ENCODE data around the gene ROCK2. TPM values are rescaled to one million over a fixed set of nuclear protein-coding genes. Genes with fewer than 3 reads are reported as not detected.

ROCK2 gene
- total and polyA plus RNA-seq, 2 donors (not counting 1 experiment from before 2014, with no cell fraction given) = 32.0 to 58.1 TPM

DNA sequence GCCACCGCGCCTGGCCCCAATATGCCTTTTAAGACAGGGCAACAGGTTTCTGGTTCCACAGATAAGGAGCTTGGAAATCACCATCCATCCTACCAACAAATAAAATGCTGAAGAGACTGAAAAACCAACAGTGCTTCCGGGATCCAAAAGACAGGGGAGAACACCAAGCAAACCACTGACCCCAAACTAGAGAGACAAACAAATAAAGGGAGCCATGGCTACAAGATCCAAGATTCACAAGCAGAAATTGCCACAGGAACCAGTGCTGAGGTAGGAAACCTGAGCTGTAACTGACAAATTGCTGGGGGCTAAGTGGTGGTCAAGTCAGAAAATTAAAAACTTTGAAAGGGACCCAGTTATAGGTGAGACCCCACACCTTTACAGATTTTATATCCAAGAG lies 76.5 kb downstream of the ROCK2 start:
- H3K9ac ChIP-seq (ENCODE audit: insufficient read depth, low read length) = no peak overlapping the region
- TF ChIP-seq CTCF (conservative IDR thresholded peaks at IDR 0.05 in 1 of 2, IDR thresholded peaks at IDR 0.05 in 1 of 2; ENCODE audit: low read depth in 1 of 2, low read length in 2 of 2) = no peak
- TF ChIP-seq EZH2 (IDR thresholded peaks at IDR 0.05; ENCODE audit: low read length, missing control alignments) = no peak
- no peak overlapping the region for H2AFZ ChIP-seq (ENCODE audit: low read length)
- peaks cover 2% of the 10 kb centered on the region for H3K36me3 ChIP-seq (ENCODE audit: control insufficient read depth, insufficient read depth, low read length)
- no peak overlapping the region for H3K4me2 ChIP-seq (ENCODE audit: extremely low read depth, insufficient read depth, low read length)
- peaks cover 14% of the 10 kb centered on the region for H3K79me2 ChIP-seq (ENCODE audit: control insufficient read depth, insufficient read depth, low read length)
- H3K9me3 ChIP-seq (ENCODE audit: control insufficient read depth, insufficient read depth, low read depth, low read length) = no peaks in the 10 kb centered on the region
- H3K4me1 ChIP-seq (ENCODE audit: control insufficient read depth, extremely low read depth, insufficient read depth, low read length) = no peaks in the 10 kb centered on the region
- H3K27ac ChIP-seq (ENCODE audit: insufficient read depth, low read length) = no peak overlapping the region
- no peaks in the 10 kb centered on the region for H3K27me3 ChIP-seq (ENCODE audit: control insufficient read depth, insufficient read depth, low read length)
- no peak for DNase-seq (ENCODE audit: low read depth in 2 of 2)
- no peaks in the 10 kb centered on the region for H4K20me1 ChIP-seq (ENCODE audit: control insufficient read depth, extremely low read depth, insufficient read depth, low read length)
- no peak overlapping the region for H3K4me3 ChIP-seq (replicated peaks in 1 of 4; ENCODE audit: control extremely low read depth in 1 of 4, insufficient read depth in 1 of 4, low read depth in 3 of 4, low read length in 4 of 4)

DNA sequence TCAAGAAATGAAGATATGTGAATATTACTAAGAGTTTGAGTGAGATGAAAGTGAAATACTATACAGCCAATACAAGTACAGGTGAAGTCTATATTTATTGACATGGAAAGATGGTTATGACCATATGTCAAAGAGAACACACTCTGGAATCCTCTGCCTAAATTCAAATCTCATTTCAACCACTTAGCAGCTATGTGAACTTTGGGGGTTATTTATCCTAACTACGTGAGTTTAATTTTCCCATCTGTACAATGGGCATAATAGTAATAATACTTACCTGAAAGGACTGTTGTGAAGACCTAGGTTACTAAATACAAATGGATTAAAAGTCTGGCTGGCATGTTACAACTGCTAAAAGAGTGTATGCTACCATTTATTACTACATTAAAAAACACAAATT lies 79.6 kb downstream of the ROCK2 start:
- TF ChIP-seq CTCF (conservative IDR thresholded peaks at IDR 0.05 in 1 of 2, IDR thresholded peaks at IDR 0.05 in 1 of 2; ENCODE audit: low read depth in 1 of 2, low read length in 2 of 2) (no peak), EZH2 (IDR thresholded peaks at IDR 0.05; ENCODE audit: low read length, missing control alignments) (no peak)
- peaks cover 10% of the 10 kb centered on the region for H3K79me2 ChIP-seq (ENCODE audit: control insufficient read depth, insufficient read depth, low read length)
- H3K4me1 ChIP-seq (ENCODE audit: control insufficient read depth, extremely low read depth, insufficient read depth, low read length) = no peaks in the 10 kb centered on the region

GRCh38 chr2:11264007-11264406 lies 80.4 kb downstream of the ROCK2 start:
- H3K4me2 ChIP-seq (ENCODE audit: extremely low read depth, insufficient read depth, low read length) = no peak overlapping the region
- no peaks in the 10 kb centered on the region for H3K9me3 ChIP-seq (ENCODE audit: control insufficient read depth, insufficient read depth, low read depth, low read length)
- H2AFZ ChIP-seq (ENCODE audit: low read length) = no peak overlapping the region
- TF ChIP-seq CTCF (conservative IDR thresholded peaks at IDR 0.05 in 1 of 2, IDR thresholded peaks at IDR 0.05 in 1 of 2; ENCODE audit: low read depth in 1 of 2, low read length in 2 of 2) (no peak), EZH2 (IDR thresholded peaks at IDR 0.05; ENCODE audit: low read length, missing control alignments) (no peak)
- no peaks in the 10 kb centered on the region for H3K27me3 ChIP-seq (ENCODE audit: control insufficient read depth, insufficient read depth, low read length)
- no peak overlapping the region for H3K27ac ChIP-seq (ENCODE audit: insufficient read depth, low read length)
- H4K20me1 ChIP-seq (ENCODE audit: control insufficient read depth, extremely low read depth, insufficient read depth, low read length) = no peaks in the 10 kb centered on the region
- no peaks in the 10 kb centered on the region for H3K36me3 ChIP-seq (ENCODE audit: control insufficient read depth, insufficient read depth, low read length)
- no peak overlapping the region for H3K4me3 ChIP-seq (replicated peaks in 1 of 4; ENCODE audit: control extremely low read depth in 1 of 4, insufficient read depth in 1 of 4, low read depth in 3 of 4, low read length in 4 of 4)
- peaks cover 8% of the 10 kb centered on the region for H3K79me2 ChIP-seq (ENCODE audit: control insufficient read depth, insufficient read depth, low read length)
- no peak overlapping the region for H3K9ac ChIP-seq (ENCODE audit: insufficient read depth, low read length)
- DNase-seq (ENCODE audit: low read depth in 2 of 2) = no peak
- no peaks in the 10 kb centered on the region for H3K4me1 ChIP-seq (ENCODE audit: control insufficient read depth, extremely low read depth, insufficient read depth, low read length)

More for the DNA sequence above, 79.6 kb downstream of the ROCK2 start:
- H4K20me1 ChIP-seq (ENCODE audit: control insufficient read depth, extremely low read depth, insufficient read depth, low read length) = no peaks in the 10 kb centered on the region
- H3K9me3 ChIP-seq (ENCODE audit: control insufficient read depth, insufficient read depth, low read depth, low read length) = no peaks in the 10 kb centered on the region
- H3K4me3 ChIP-seq (replicated peaks in 1 of 4; ENCODE audit: control extremely low read depth in 1 of 4, insufficient read depth in 1 of 4, low read depth in 3 of 4, low read length in 4 of 4) = no peak overlapping the region
- H3K27me3 ChIP-seq (ENCODE audit: control insufficient read depth, insufficient read depth, low read length) = no peaks in the 10 kb centered on the region
- H3K4me2 ChIP-seq (ENCODE audit: extremely low read depth, insufficient read depth, low read length) = no peak overlapping the region
- H3K27ac ChIP-seq (ENCODE audit: insufficient read depth, low read length) = no peak overlapping the region
- DNase-seq (ENCODE audit: low read depth in 2 of 2) = no peak
- H2AFZ ChIP-seq (ENCODE audit: low read length) = no peak overlapping the region
- H3K36me3 ChIP-seq (ENCODE audit: control insufficient read depth, insufficient read depth, low read length) = no peaks in the 10 kb centered on the region
- H3K9ac ChIP-seq (ENCODE audit: insufficient read depth, low read length) = no peak overlapping the region
